ENCODE results near the gene SREBF1.
A peak's percentile ranks its signal among the peaks of the same experiment; 100 is the strongest.

The SREBF1 gene

GRCh38 chr17:17872547-17873345 lies 36.0 kb upstream of the SREBF1 start:
- Histone ChIP-seq H3K9me3 (ENCODE audit: severe bottlenecking) (no peaks in the 10 kb centered on the region), H3K27me3 (ENCODE audit: insufficient read depth, low read depth, severe bottlenecking) (no peaks in the 10 kb centered on the region), H3K4me3 (ENCODE audit: low read depth, low read length) (no peak overlapping the region), H3K27ac (no peak overlapping the region), H3K36me3 (peaks cover 3% of the 10 kb centered on the region)
- TF ChIP-seq CTCF (IDR thresholded peaks at IDR 0.05; ENCODE audit: low read depth, low read length): no peak
- DNase-seq: no peak

GRCh38 chr17:17871913-17872312 lies 35.1 kb upstream of the SREBF1 start:
- Histone ChIP-seq H3K27ac (no peak overlapping the region), H3K9me3 (ENCODE audit: severe bottlenecking) (no peaks in the 10 kb centered on the region), H3K27me3 (ENCODE audit: insufficient read depth, low read depth, severe bottlenecking) (no peaks in the 10 kb centered on the region), H3K36me3 (peaks cover 3% of the 10 kb centered on the region), H3K4me3 (ENCODE audit: low read depth, low read length) (no peak overlapping the region)
- DNase-seq: no peak
- TF ChIP-seq CTCF (IDR thresholded peaks at IDR 0.05; ENCODE audit: low read depth, low read length): no peak

GRCh38 chr17:17870247-17870646 lies 33.5 kb upstream of the SREBF1 start:
- H3K36me3 ChIP-seq: no peaks in the 10 kb centered on the region; the same call in none of the 2 replicates
- no peaks in the 10 kb centered on the region for H3K9me3 ChIP-seq (ENCODE audit: severe bottlenecking)
- no peak for DNase-seq
- no peak overlapping the region for H3K27ac ChIP-seq
- no peak overlapping the region for H3K4me3 ChIP-seq (ENCODE audit: low read depth, low read length)
- TF ChIP-seq CTCF (IDR thresholded peaks at IDR 0.05; ENCODE audit: low read depth, low read length): peak; percentile 25; the same call in 1 of the 2 replicates
- no peaks in the 10 kb centered on the region for H3K27me3 ChIP-seq (ENCODE audit: insufficient read depth, low read depth, severe bottlenecking)

DNA sequence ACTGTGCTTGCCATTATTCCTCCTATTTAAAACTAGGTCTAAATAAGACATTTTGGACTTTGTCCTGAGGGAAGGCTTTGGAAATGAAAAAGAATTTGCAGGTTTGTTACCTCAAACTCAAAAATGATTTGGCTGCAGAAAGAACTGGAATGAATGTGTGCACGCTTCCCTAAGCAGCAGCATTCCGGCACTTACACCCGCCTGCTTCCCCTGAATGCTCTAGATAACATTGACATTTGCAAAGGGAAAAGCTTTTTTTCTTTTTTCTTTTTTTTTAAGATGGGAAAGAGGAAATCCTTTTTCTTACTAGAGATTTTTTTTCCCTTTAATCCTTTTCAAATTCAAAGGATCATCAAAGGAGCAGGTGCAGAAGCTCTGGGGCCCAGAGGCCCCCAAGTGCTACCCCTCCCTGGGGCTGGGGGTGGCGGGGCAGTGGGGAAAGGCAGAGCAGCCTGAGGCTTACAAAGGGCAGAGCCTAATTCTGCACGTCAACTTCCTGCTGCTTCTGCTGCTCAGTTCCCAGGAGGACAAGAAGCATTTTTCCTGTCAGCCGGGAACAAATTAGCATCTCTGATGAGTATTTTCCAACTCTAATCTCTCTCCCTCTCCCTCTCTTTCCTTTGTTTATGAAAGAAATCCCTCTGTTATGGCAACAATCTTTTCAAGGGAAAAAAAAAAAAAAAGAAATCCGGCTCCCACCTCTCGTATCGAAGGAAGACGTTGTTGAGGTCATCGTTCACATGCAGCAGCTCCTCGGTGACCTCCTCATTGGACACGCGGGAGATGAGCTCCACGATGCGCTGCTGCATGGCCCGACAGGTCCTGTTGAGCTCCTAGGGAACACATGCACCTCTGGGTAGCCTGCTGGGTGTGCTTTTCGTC lies 32.1 kb upstream of the SREBF1 start:
- Histone ChIP-seq H3K27me3 (ENCODE audit: insufficient read depth, low read depth, severe bottlenecking) (no peaks in the 10 kb centered on the region), H3K9me3 (ENCODE audit: severe bottlenecking) (no peaks in the 10 kb centered on the region), H3K4me3 (ENCODE audit: low read depth, low read length) (no peak overlapping the region), H3K27ac (no peak overlapping the region), H3K36me3 (no peaks in the 10 kb centered on the region; the same call in none of the 2 replicates)
- no peak for TF ChIP-seq CTCF (IDR thresholded peaks at IDR 0.05; ENCODE audit: low read depth, low read length)
- DNase-seq: no peak

- Histone ChIP-seq H3K36me3 (no peaks in the 10 kb centered on the region; the same call in 1 of the 2 replicates), H3K27ac (no peak overlapping the region), H3K4me3 (ENCODE audit: low read depth, low read length) (no peak overlapping the region), H3K9me3 (ENCODE audit: severe bottlenecking) (no peaks in the 10 kb centered on the region), H3K27me3 (ENCODE audit: insufficient read depth, low read depth, severe bottlenecking) (no peaks in the 10 kb centered on the region)
- no peak for TF ChIP-seq CTCF (IDR thresholded peaks at IDR 0.05; ENCODE audit: low read depth, low read length)
- DNase-seq: no peak
These were observed 30.1 kb upstream of the SREBF1 start for GRCh38 chr17:17866897-17867296.

Measured in WERI-Rb-1 (cell line).